ENCODE measurements around the gene LRCH2.
"Not testable (repeated sequence)": the region's sequence is repeated elsewhere in the genome, so short reads cannot be mapped to it uniquely, and the experiment has no call there.

LRCH2 gene

GRCh38 chrX:115209547-115209946 is 24.3 kb downstream of the LRCH2 start:
- not testable (repeated sequence) for DNase-seq

GRCh38 chrX:115204040-115204439 is 29.9 kb downstream of the LRCH2 start:
- DNase-seq: no peak

- DNase-seq: no peak
These were observed 41.6 kb downstream of the LRCH2 start for GRCh38 chrX:115192244-115192700.

- no peak for DNase-seq
These were observed 42.2 kb downstream of the LRCH2 start for GRCh38 chrX:115191490-115192243.

GRCh38 chrX:115190636-115191489 is 43.0 kb downstream of the LRCH2 start:
- no peak for DNase-seq

GRCh38 chrX:115189646-115190635 is 44.0 kb downstream of the LRCH2 start:
- DNase-seq: no peak

- DNase-seq: no peak
These were observed 44.8 kb downstream of the LRCH2 start, which contains the start of gene RBMXL3 for GRCh38 chrX:115189110-115189509. RBMXL3 (plus strand) TSS chrX:115189410; CDS start chrX:115189442, 32 bp downstream.

GRCh38 chrX:115183980-115184379 is 49.9 kb downstream of the LRCH2 start:
- no peak for DNase-seq

GRCh38 chrX:115178473-115178872 is 55.4 kb downstream of the LRCH2 start:
- DNase-seq: no peak

GRCh38 chrX:115177932-115178331 is 56.0 kb downstream of the LRCH2 start:
- DNase-seq: no peak

- no peak for DNase-seq
These were observed 59.3 kb downstream of the LRCH2 start for GRCh38 chrX:115174548-115174947.

GRCh38 chrX:115173181-115173580 is 60.7 kb downstream of the LRCH2 start:
- DNase-seq: no peak

- DNase-seq: no peak
These were observed 86.7 kb downstream of the LRCH2 start for GRCh38 chrX:115147220-115147619.

- no peak for DNase-seq
These were observed 91.8 kb downstream of the LRCH2 start for GRCh38 chrX:115142057-115142456.

- no peak for DNase-seq
These were observed 95.9 kb downstream of the LRCH2 start for GRCh38 chrX:115138040-115138439.

- DNase-seq: no peak
These were observed 99.5 kb downstream of the LRCH2 start for GRCh38 chrX:115134382-115134781.

- no peak for DNase-seq
These were observed 121.5 kb downstream of the LRCH2 start for GRCh38 chrX:115112411-115112810.

- no peak for DNase-seq
These were observed 135.0 kb downstream of the LRCH2 start for GRCh38 chrX:115098897-115099296.

- DNase-seq: no peak
These were observed 140.7 kb downstream of the LRCH2 start for GRCh38 chrX:115093191-115093590.

GRCh38 chrX:115089419-115089818 is 144.5 kb downstream of the LRCH2 start:
- DNase-seq: no peak

- no peak for DNase-seq
These were observed 165.0 kb downstream of the LRCH2 start for GRCh38 chrX:115068896-115069295.

- no peak for DNase-seq
These were observed 166.1 kb downstream of the LRCH2 start for GRCh38 chrX:115067812-115068211.

- no peak for DNase-seq
These were observed 168.6 kb downstream of the LRCH2 start for GRCh38 chrX:115065304-115065703.

All from activated CD4-positive, alpha-beta T cell treated with anti-CD3 and anti-CD28 coated beads for 4 hours (primary cell).